Gastroesophageal sphincter (tissue), 4 donors: ENCODE data around the gene CFD. TPM values are rescaled to one million over a fixed set of nuclear protein-coding genes. Genes with fewer than 3 reads are reported as not detected.
"Not testable (repeated sequence)": the region's sequence is repeated elsewhere in the genome, so short reads cannot be mapped to it uniquely, and the experiment has no call there.

Source experiments
- ATAC-seq: fragments of 150-250 bp; one replicate; pipeline ENCODE4 v1.9.1; 2016; ENCODE audit warnings: mild to moderate bottlenecking, moderate library complexity
- H3K27ac ChIP-seq, 4 donors: fragments of 200-600 bp; sonication (generic) in 3 of 4; 1 replicate in 3 of 4; 2 replicates in 1 of 4; pipeline ENCODE4 v1.5.1; 2016 to 2019
- H3K27me3 ChIP-seq: fragments of 200-600 bp; sonication (generic); one replicate; pipeline ENCODE4 v1.5.1; 2019
- H3K36me3 ChIP-seq, 2 donors: fragments of 200-600 bp; sonication (generic); one replicate each; pipeline ENCODE4 v1.5.1; 2019; ENCODE audit warnings: control low read depth in 1 of 2
- H3K4me1 ChIP-seq, 3 donors: fragments of 200-600 bp; sonication (generic); 1 replicate in 2 of 3; 2 replicates in 1 of 3; pipeline ENCODE4 v1.5.1; 2016 to 2019; ENCODE audit warnings: control low read depth in 2 of 3
- H3K4me3 ChIP-seq, 2 donors: fragments of 200-600 bp; sonication (generic); one replicate each; pipeline ENCODE4 v1.5.1; 2019; ENCODE audit warnings: mild to moderate bottlenecking in 1 of 2, moderate library complexity in 1 of 2
- H3K9me3 ChIP-seq, 3 donors: fragments of 200-600 bp; sonication (generic); one replicate each; pipeline ENCODE4 v1.5.1; 2017 to 2019; ENCODE audit warnings: control low read depth in 2 of 3
- CTCF ChIP-seq, 4 experiments: fragments of 200-600 bp in 2 of 4; fragments of 450-650 bp in 2 of 4; sonication (generic) in 1 of 4; IDR thresholded peaks; one replicate each; pipeline ENCODE4 v1.5.1; 2017 to 2019; ENCODE audit warnings: antibody characterized with exemption in 4 of 4, mild to moderate bottlenecking in 2 of 4, moderate library complexity in 2 of 4
- EP300 ChIP-seq: sonication (generic); formaldehyde crosslinking; IDR thresholded peaks from one replicate; pipeline ENCODE4 v1.6.1; 2017; ENCODE audit warnings: antibody characterized with exemption, mild to moderate bottlenecking
- POLR2A ChIP-seq, 2 donors: fragments of 450-650 bp; IDR thresholded peaks; one replicate each; pipeline ENCODE4 v1.6.1; 2017; ENCODE audit warnings: antibody characterized with exemption in 2 of 2, mild to moderate bottlenecking in 2 of 2, moderate library complexity in 1 of 2
- POLR2AphosphoS5 ChIP-seq: sonication (generic); formaldehyde crosslinking; IDR thresholded peaks from one replicate; pipeline ENCODE4 v1.6.1; 2017; ENCODE audit warnings: antibody characterized with exemption
- WGBS, 2 donors: methylation state at CpG; one replicate each; pipeline ENCODE4 v1.1.5; 2018; ENCODE audit warnings: low coverage in 1 of 2; 5-methylcytosine and 5-hydroxymethylcytosine counted together
- total RNA-seq, 4 donors: library from RNA; depleted of rRNA; stranded (reverse); fragments of >200 nt; gene quantifications; one replicate each; pipeline ENCODE4 v1.1.0, GENCODE V29; 2016

CFD gene
- total RNA-seq, 4 donors from 2014 or later = 229 to 1,118 (median 654) TPM

- TF ChIP-seq POLR2A (IDR thresholded peaks at IDR 0.05) (no peak), CTCF (IDR thresholded peaks at IDR 0.05) (no peak), POLR2AphosphoS5 (no peak), EP300 (no peak)
- Histone ChIP-seq H3K27ac (no peak overlapping the region), H3K4me1 (peaks cover 0 to 28% (median 10%) of the 10 kb centered on the region in 3 donors), H3K27me3 (peaks cover 89% of the 10 kb centered on the region), H3K9me3 (no peaks in the 10 kb centered on the region), H3K36me3 (no peaks in the 10 kb centered on the region), H3K4me3 (no peak overlapping the region)
- WGBS, 2 donors = 30 to 51% methylated on average over 3 to 11 of the region's 11 CpGs
- ATAC-seq = no peak
Observed at GRCh38 chr19:844546-844971, 14.9 kb upstream of the CFD start.

- Histone ChIP-seq H3K9me3 (no peaks in the 10 kb centered on the region), H3K27ac (no peak overlapping the region), H3K27me3 (peaks cover 76% of the 10 kb centered on the region), H3K4me3 (no peak overlapping the region), H3K4me1 (peaks cover 0 to 40% (median 17%) of the 10 kb centered on the region in 3 donors), H3K36me3 (no peaks in the 10 kb centered on the region)
- ATAC-seq = no peak
- TF ChIP-seq POLR2A (IDR thresholded peaks at IDR 0.05) (no peak), EP300 (no peak), CTCF (IDR thresholded peaks at IDR 0.05) (no peak), POLR2AphosphoS5 (no peak)
- 46% methylated on average over 18 of the region's 37 CpGs; no CpG with 5 or more reads in 1 of the 2 donors for WGBS, 2 donors
Observed at GRCh38 chr19:845707-846521, 13.6 kb upstream of the CFD start.

GRCh38 chr19:848386-848921, 11.0 kb upstream of the CFD start:
- ATAC-seq = no peak
- Histone ChIP-seq H3K27ac (peak overlapping the region in 2 of 4 donors; percentile 69 to 73), H3K4me1 (peaks cover 0 to 59% (median 19%) of the 10 kb centered on the region in 3 donors), H3K9me3 (no peaks in the 10 kb centered on the region), H3K4me3 (no peak overlapping the region), H3K36me3 (no peaks in the 10 kb centered on the region), H3K27me3 (peaks cover 78% of the 10 kb centered on the region)
- no peak for TF ChIP-seq POLR2AphosphoS5
- TF ChIP-seq EP300 = no peak
- no peak for TF ChIP-seq POLR2A (IDR thresholded peaks at IDR 0.05)
- TF ChIP-seq CTCF (IDR thresholded peaks at IDR 0.05) = no peak
- WGBS, 2 donors = 29 to 31% methylated on average over 5 to 7 of the region's 12 CpGs

- ATAC-seq, H3K36me3 ChIP-seq, H3K4me3 ChIP-seq, H3K9me3 ChIP-seq: not testable (repeated sequence)
- peaks cover 0 to 53% (median 14%) of the 10 kb centered on the region in 3 donors for H3K4me1 ChIP-seq
- peaks cover 76% of the 10 kb centered on the region for H3K27me3 ChIP-seq
- 74 to 95% methylated on average over 4 to 7 of the region's 8 CpGs for WGBS, 2 donors
- peak overlapping the region in 2 of 4 donors; percentile 69 to 73 for H3K27ac ChIP-seq
Observed at GRCh38 chr19:849195-849594, 10.3 kb upstream of the CFD start.

GRCh38 chr19:850221-850978, 9.1 kb upstream of the CFD start:
- Histone ChIP-seq H3K36me3 (no peaks in the 10 kb centered on the region), H3K27me3 (peaks cover 73% of the 10 kb centered on the region), H3K4me3 (peak overlapping the region in 1 of 2 donors; percentile 28), H3K4me1 (peaks cover 0 to 53% (median 14%) of the 10 kb centered on the region in 3 donors), H3K9me3 (no peaks in the 10 kb centered on the region), H3K27ac (peak overlapping the region; percentile 43 to 87 (median 84))
- peak; percentile 94 for ATAC-seq
- WGBS, 2 donors = 22 to 50% methylated on average over 2 to 10 of the region's 28 CpGs
- TF ChIP-seq CTCF (IDR thresholded peaks at IDR 0.05) (no peak), POLR2A (IDR thresholded peaks at IDR 0.05) (peak in 1 of 2 donors; percentile 16), POLR2AphosphoS5 (peak; percentile 98)
